HepG2 (cell line): Measurements from ENCODE around the gene SPTBN2. TPM values are rescaled to one million over a fixed set of nuclear protein-coding genes. Genes with fewer than 3 reads are reported as not detected.

Experiments used
- E2F1 ChIP-seq: sonication (generic); formaldehyde crosslinking; IDR thresholded peaks from 2 replicates; pipeline ENCODE4 v1.5.0; 2020; ENCODE audit warnings: missing genetic modification reagents
- ELF3 ChIP-seq: IDR thresholded peaks from 2 replicates; pipeline ENCODE4 v1.6.1; 2016; ENCODE audit warnings: missing genetic modification reagents, missing compliant biosample characterization
- GFI1 ChIP-seq: sonication (generic); formaldehyde crosslinking; IDR thresholded peaks from 2 replicates; pipeline ENCODE4 v1.5.0; 2020; ENCODE audit warnings: missing genetic modification reagents, mild to moderate bottlenecking, borderline replicate concordance
- HMGXB4 ChIP-seq, 2 experiments: sonication (generic) in 1 of 2; formaldehyde crosslinking in 1 of 2; IDR thresholded peaks; 2 replicates each; pipeline versions ENCODE4 v1.4.0 to v1.6.1; 2018 to 2020; ENCODE audit warnings: missing genetic modification reagents in 2 of 2, borderline replicate concordance in 1 of 2, low read depth in 1 of 2, mild to moderate bottlenecking in 1 of 2, missing biosample characterization in 1 of 2
- HNRNPLL ChIP-seq: fragments of 200-400 bp; formaldehyde crosslinking; IDR thresholded peaks from 2 replicates; pipeline ENCODE4 v1.6.1; 2017; ENCODE audit warnings: mild to moderate bottlenecking, low read depth, low read length; ENCODE audit not compliant: poor library complexity, severe bottlenecking
- MATR3 ChIP-seq: sonication (generic); formaldehyde crosslinking; IDR thresholded peaks from 2 replicates; pipeline ENCODE4 v1.4.0; 2020; ENCODE audit warnings: missing genetic modification reagents
- MBD4 ChIP-seq: IDR thresholded peaks from 2 replicates; pipeline ENCODE4 v1.6.1; 2012; ENCODE audit warnings: low read length, inconsistent platforms, borderline replicate concordance
- MYC ChIP-seq: sonication (generic); formaldehyde crosslinking; IDR thresholded peaks from 2 replicates; pipeline ENCODE4 v1.9.0; 2021; ENCODE audit warnings: missing genetic modification reagents, borderline replicate concordance
- NR2F1 ChIP-seq, 2 experiments: fragments of 450-650 bp in 1 of 2; formaldehyde crosslinking in 1 of 2; IDR thresholded peaks; 2 replicates each; pipeline versions ENCODE4 v1.5.0 to v1.6.1; 2016 to 2020; ENCODE audit warnings: mild to moderate bottlenecking in 1 of 2, missing compliant biosample characterization in 1 of 2, missing genetic modification reagents in 1 of 2, moderate library complexity in 1 of 2
- RFXAP ChIP-seq: sonication (generic); formaldehyde crosslinking; IDR thresholded peaks from 2 replicates; pipeline ENCODE4 v1.4.0; 2020; ENCODE audit warnings: missing genetic modification reagents, borderline replicate concordance
- SMARCC2 ChIP-seq: fragments of 450-650 bp; IDR thresholded peaks from 2 replicates; pipeline ENCODE4 v1.6.1; 2017; ENCODE audit warnings: antibody characterized with exemption, mild to moderate bottlenecking
- ZFP91 ChIP-seq: sonication (generic); formaldehyde crosslinking; IDR thresholded peaks from 2 replicates; pipeline ENCODE4 v1.9.0; 2022; ENCODE audit warnings: missing genetic modification reagents, mild to moderate bottlenecking, borderline replicate concordance
- ZNF232 ChIP-seq: sonication (generic); formaldehyde crosslinking; IDR thresholded peaks from 2 replicates; pipeline ENCODE4 v1.4.0; 2020; ENCODE audit warnings: missing genetic modification reagents, borderline replicate concordance
- ZNF407 ChIP-seq: sonication (generic); formaldehyde crosslinking; IDR thresholded peaks from one replicate; pipeline ENCODE4 v1.5.1; 2020; ENCODE audit warnings: mild to moderate bottlenecking, missing genetic modification reagents; ENCODE audit errors: not compliant biosample characterization
- ZNF484 ChIP-seq: sonication (generic); formaldehyde crosslinking; IDR thresholded peaks from 2 replicates; pipeline ENCODE4 v1.5.1; 2020; ENCODE audit warnings: mild to moderate bottlenecking, low read depth, missing genetic modification reagents, borderline replicate concordance
- polyA plus RNA-seq, 8 experiments: library from polyadenylated mRNA; depleted of rRNA in 3 of 8; stranded (reverse) in 7 of 8; unstranded in 1 of 8; fragments of >200 nt; fragmentation: Illumina TruSeq in 4 of 8; extraction: Trizol in 4 of 8; gene quantifications; 2 replicates each; pipeline versions ENCODE4 v1.2.1 to v1.2.3, GENCODE V29; 2011 to 2016; ENCODE audit warnings: low read depth in 4 of 8, missing spikeins in 1 of 8, mixed read lengths in 1 of 8; ENCODE audit not compliant: insufficient read depth in 1 of 8
- total RNA-seq, 5 experiments: library from RNA; depleted of rRNA; stranded (reverse); fragments of >200 nt; fragmentation: Illumina TruSeq; extraction: Trizol; gene quantifications; 2 replicates each; pipeline ENCODE4 v1.2.3, GENCODE V29; 2016; ENCODE audit warnings: low read depth in 1 of 5

SPTBN2 gene
- total and polyA plus RNA-seq, 2 of the 13 experiments (the other 11 are each of a cell fraction or from before 2014, with no cell fraction given), result 0.65 to 4.0 TPM

- TF ChIP-seq ZNF407 (CRISPR knock-in tag) (peak; percentile 49), HNRNPLL (peak; percentile 50), MBD4 (no peak), NR2F1 (CRISPR knock-in tag; IDR thresholded peaks at IDR 0.05) (0 out of 4 replicates have a peak, but pooled peaks of 1 of the 2 experiments have one; percentile 13), SMARCC2 (no peak), ZNF232 (CRISPR knock-in tag) (no peak), E2F1 (CRISPR knock-in tag) (no peak), HMGXB4 (CRISPR knock-in tag; IDR thresholded peaks at IDR 0.05; ENCODE audit: borderline replicate concordance in 1 of 2, low read depth in 1 of 2) (peak; percentile 34 to 76; a peak in 2 of 4 replicates), ZNF484 (CRISPR knock-in tag) (no peak), RFXAP (0 out of 2 replicates have a peak, but pooled peaks have one; percentile 20), MATR3 (CRISPR knock-in tag) (no peak), ELF3 (CRISPR knock-in tag) (peak; percentile 29; the same call in 1 of the 2 replicates), ZFP91 (CRISPR knock-in tag) (peak; percentile 41; the same call in 1 of the 2 replicates), MYC (CRISPR knock-in tag) (peak; percentile 29; the same call in 1 of the 2 replicates), GFI1 (CRISPR knock-in tag) (no peak)
Observed at GRCh38 chr11:66718320-66718971, 10.6 kb downstream of the SPTBN2 start (continued).
